Body of pancreas (tissue), 4 donors: Measurements from ENCODE around the gene EXOC3. TPM values are rescaled to one million over a fixed set of nuclear protein-coding genes. Genes with fewer than 3 reads are reported as not detected.

Experiments used
- ATAC-seq: fragments of 150-250 bp; one replicate; pipeline ENCODE4 v1.9.1; 2016
- DNase-seq, 4 donors: peaks; one replicate each; pipeline ENCODE4 v3.0.0-alpha.2; 2019
- H3K27ac ChIP-seq, 4 donors: fragments of 200-600 bp; sonication (generic); 1 replicate in 3 of 4; 2 replicates in 1 of 4; pipeline versions ENCODE4 v1.5.1 to v1.6.1; 2016 to 2019; ENCODE audit warnings: mild to moderate bottlenecking in 1 of 4, mixed read lengths in 1 of 4, moderate library complexity in 1 of 4
- H3K27me3 ChIP-seq, 2 donors: fragments of 200-600 bp; sonication (generic); one replicate each; pipeline ENCODE4 v1.6.0; 2016; ENCODE audit warnings: mild to moderate bottlenecking in 1 of 2
- H3K36me3 ChIP-seq, 2 donors: fragments of 200-600 bp; sonication (generic); replicated peaks in 1 of 2; 2 replicates each; pipeline ENCODE4 v1.5.1; 2016; ENCODE audit warnings: low read depth in 2 of 2; ENCODE audit not compliant: insufficient read depth in 1 of 2
- H3K4me1 ChIP-seq: fragments of 200-600 bp; sonication (generic); one replicate; pipeline ENCODE4 v1.6.0; 2016
- H3K4me3 ChIP-seq, 2 donors: fragments of 200-600 bp; sonication (generic); 1 replicate in 1 of 2; 2 replicates in 1 of 2; pipeline ENCODE4 v1.5.1; 2016 to 2019
- H3K9me3 ChIP-seq, 3 donors: fragments of 200-600 bp; sonication (generic); 1 replicate in 2 of 3; 2 replicates in 1 of 3; pipeline ENCODE4 v1.5.1; 2016
- POLR2A ChIP-seq, 3 donors: fragments of 450-650 bp; IDR thresholded peaks; one replicate each; pipeline ENCODE4 v1.6.1; 2016; ENCODE audit warnings: antibody characterized with exemption in 3 of 3, mild to moderate bottlenecking in 2 of 3
- whole genome bisulfite sequencing, 2 donors: methylation state at CpG; one replicate each; pipeline ENCODE4 v1.1.5; 2017; 5-methylcytosine and 5-hydroxymethylcytosine counted together
- intact Hi-C: fragments of 100-400 bp; cut with DNase I; formaldehyde crosslinking; loops from one replicate; pipeline ENCODE4 v1.15.1; 2023
- total RNA-seq, 2 donors: library from RNA; depleted of rRNA; stranded (reverse); fragments of >200 nt; gene quantifications; one replicate each; pipeline ENCODE4 v1.1.0, GENCODE V29; 2016
- TF ChIP-seq, protein P1 (sequence below), 7 experiments: fragments of 450-650 bp in 4 of 7; fragments of 200-600 bp in 3 of 7; sonication (generic) in 3 of 7; IDR thresholded peaks; one replicate each; pipeline ENCODE4 v1.5.1; 2016 to 2019; ENCODE audit warnings: antibody characterized with exemption in 7 of 7

The EXOC3 gene
- total RNA-seq, 2 donors from 2014 or later: 32.2 to 79.1 TPM

DNA sequence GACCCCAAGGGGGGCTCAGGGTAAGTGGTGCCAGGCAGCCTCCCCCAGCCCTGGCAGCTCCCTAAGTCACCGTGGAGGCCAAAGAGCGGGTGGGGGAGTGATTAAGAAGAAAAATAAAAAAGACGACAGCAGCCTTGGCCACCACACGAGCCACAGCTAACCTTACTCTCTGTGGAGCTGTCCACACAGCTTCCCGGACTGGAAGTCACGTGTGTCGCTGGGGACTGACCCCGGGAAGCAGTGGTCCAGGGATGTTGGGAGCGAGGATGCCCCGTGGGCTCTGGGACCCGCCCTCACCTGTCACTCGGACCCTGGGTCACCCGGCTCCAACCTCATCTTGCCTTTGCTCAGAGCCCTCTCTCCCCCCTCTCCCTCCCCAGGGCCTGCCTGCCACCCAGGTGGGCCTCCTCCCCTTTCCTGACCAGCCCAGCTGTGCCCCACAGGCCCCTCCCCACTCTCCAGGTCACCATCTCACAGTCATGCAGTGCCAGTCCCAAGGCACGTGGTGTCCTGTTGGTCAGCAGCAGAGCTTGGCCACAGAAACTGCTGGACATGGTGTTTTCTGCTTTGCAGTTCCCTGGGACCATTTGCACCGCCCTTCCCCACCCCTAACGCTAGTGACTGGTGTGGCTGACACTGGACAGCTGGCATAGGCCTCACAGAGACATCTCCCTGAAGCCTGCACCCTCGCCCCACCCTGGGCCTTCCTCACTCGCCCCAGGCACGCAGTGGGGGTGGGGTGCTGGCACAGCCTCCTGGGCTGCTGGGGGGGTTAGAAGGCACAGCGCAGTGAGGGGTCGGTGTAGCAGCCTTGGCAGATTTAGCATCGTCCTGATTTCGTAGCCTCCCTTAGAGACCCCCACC, 9.8 kb upstream of the EXOC3 start:
- H3K27ac ChIP-seq: no peak overlapping the region
- H3K36me3 ChIP-seq: no peaks in the 10 kb centered on the region
- no peak overlapping the region for H3K4me3 ChIP-seq
- 58 to 67% methylated on average over 11 to 23 of the region's 23 CpGs for WGBS, 2 donors
- no peaks in the 10 kb centered on the region for H3K4me1 ChIP-seq
- H3K27me3 ChIP-seq: no peaks in the 10 kb centered on the region
- ATAC-seq: no peak
- intact Hi-C loops: no loop called here
- no peak for DNase-seq
- TF ChIP-seq, protein P1, sequence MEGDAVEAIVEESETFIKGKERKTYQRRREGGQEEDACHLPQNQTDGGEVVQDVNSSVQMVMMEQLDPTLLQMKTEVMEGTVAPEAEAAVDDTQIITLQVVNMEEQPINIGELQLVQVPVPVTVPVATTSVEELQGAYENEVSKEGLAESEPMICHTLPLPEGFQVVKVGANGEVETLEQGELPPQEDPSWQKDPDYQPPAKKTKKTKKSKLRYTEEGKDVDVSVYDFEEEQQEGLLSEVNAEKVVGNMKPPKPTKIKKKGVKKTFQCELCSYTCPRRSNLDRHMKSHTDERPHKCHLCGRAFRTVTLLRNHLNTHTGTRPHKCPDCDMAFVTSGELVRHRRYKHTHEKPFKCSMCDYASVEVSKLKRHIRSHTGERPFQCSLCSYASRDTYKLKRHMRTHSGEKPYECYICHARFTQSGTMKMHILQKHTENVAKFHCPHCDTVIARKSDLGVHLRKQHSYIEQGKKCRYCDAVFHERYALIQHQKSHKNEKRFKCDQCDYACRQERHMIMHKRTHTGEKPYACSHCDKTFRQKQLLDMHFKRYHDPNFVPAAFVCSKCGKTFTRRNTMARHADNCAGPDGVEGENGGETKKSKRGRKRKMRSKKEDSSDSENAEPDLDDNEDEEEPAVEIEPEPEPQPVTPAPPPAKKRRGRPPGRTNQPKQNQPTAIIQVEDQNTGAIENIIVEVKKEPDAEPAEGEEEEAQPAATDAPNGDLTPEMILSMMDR (IDR thresholded peaks at IDR 0.05): no peak
- TF ChIP-seq POLR2A (IDR thresholded peaks at IDR 0.05): no peak
- H3K9me3 ChIP-seq: no peaks in the 10 kb centered on the region

DNA sequence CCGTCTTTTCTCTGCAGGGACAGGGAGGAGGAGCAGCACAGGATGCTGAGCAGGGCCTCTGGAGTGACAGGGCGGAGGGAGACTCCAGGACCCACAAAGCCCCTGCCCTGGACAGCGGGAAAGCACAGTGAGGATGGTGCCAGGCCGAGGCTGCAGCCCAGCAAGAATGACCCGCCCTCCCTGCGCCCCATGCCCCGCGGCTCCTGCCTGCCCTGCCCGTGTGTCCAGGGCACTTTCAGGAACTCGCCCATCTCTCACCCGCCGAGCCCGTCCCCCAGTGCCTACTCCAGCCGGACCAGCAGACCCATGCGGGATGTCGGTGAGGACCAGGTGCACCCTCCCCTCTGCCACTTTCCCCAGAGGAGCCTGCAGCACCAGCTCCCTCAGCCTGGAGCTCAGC, 9.1 kb upstream of the EXOC3 start:
- Histone ChIP-seq H3K27me3 (no peaks in the 10 kb centered on the region), H3K4me3 (no peak overlapping the region), H3K36me3 (no peaks in the 10 kb centered on the region), H3K4me1 (no peaks in the 10 kb centered on the region), H3K9me3 (no peaks in the 10 kb centered on the region), H3K27ac (no peak overlapping the region)
- intact Hi-C loops: no loop called here
- TF ChIP-seq, protein P1 (IDR thresholded peaks at IDR 0.05): no peak
- TF ChIP-seq POLR2A (IDR thresholded peaks at IDR 0.05): no peak
- DNase-seq (no peak), ATAC-seq (no peak)
- 76% methylated on average over 16 of the region's 16 CpGs; no CpG with 5 or more reads in 1 of the 2 donors for WGBS, 2 donors

DNA sequence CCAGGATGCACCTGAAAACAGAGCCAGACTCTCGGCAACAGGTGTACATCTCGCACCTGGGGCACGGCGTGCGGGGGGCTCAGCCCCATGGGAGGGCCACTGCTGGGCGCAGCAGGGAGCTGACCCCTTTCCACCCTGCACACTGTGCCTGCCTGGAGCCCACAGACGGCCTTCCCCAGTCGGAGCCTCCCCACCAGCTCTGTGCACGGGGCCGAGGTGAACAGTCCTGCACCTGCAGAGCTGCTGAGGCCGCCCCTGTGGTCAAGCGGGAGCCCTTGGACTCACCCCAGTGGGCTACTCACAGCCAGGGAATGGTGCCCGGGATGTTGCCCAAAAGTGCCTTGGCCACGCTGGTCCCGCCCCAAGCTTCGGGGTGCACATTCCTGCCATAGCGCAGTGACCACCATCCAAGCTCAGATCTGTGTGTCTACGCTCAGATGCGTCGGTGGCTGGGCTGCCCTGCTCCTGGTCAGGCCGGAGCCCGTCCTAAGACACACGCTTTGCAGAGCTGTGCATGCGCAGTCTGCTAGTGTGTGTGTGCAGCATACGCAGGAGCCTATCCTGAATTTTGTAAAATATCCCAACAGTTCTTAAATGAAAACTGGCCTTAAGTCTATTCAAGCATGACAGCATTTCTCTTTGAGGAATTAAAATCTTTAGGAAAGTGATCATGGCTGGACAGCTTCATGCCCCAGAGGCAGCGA, 8.4 kb upstream of the EXOC3 start:
- Histone ChIP-seq H3K36me3 (no peaks in the 10 kb centered on the region), H3K27me3 (no peaks in the 10 kb centered on the region), H3K9me3 (no peaks in the 10 kb centered on the region), H3K27ac (no peak overlapping the region), H3K4me1 (no peaks in the 10 kb centered on the region), H3K4me3 (no peak overlapping the region)
- 65 to 78% methylated on average over 22 to 26 of the region's 26 CpGs for WGBS, 2 donors
- no peak for ATAC-seq
- no peak for DNase-seq
- TF ChIP-seq POLR2A (IDR thresholded peaks at IDR 0.05): no peak
- TF ChIP-seq, protein P1 (IDR thresholded peaks at IDR 0.05): no peak
- intact Hi-C loops: no loop called here

DNA sequence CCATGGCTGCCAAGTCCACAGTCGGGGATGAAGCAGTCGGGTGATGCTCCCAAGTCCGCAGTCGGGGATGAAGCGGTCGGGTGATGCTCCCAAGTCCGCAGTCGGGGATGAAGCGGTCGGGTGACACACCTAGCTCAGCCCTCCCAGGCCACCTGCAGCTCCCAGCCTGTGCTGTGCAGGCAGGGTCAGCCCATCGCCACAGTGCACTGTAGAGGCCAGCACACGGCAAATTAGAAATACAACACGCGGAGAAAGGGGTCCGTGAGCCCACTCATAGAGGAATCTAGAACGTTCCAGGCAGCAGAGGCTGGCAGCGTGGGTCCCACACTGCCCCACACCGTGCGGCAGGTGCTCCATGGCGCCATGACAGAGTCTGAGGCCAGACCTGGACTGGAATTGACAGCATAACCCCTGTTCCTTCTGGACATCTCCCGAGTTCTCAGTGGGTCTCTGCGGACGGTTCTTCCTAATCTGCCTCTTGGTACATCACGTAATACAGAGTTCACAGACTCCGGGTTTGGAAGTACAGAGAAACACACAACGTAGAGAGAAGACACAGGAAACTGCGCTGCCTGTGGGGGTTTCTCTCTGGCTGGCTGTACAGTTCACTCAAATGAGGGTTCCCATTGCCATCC, 7.7 kb upstream of the EXOC3 start:
- no peak for DNase-seq
- H3K27me3 ChIP-seq: no peaks in the 10 kb centered on the region
- H3K9me3 ChIP-seq: no peaks in the 10 kb centered on the region

More for the DNA sequence above, 7.7 kb upstream of the EXOC3 start:
- Histone ChIP-seq H3K36me3 (no peaks in the 10 kb centered on the region), H3K4me3 (no peak overlapping the region), H3K4me1 (no peaks in the 10 kb centered on the region), H3K27ac (no peak overlapping the region)
- WGBS, 2 donors: 66 to 73% methylated on average over 24 to 27 of the region's 27 CpGs
- TF ChIP-seq, protein P1 (IDR thresholded peaks at IDR 0.05): no peak
- no peak for TF ChIP-seq POLR2A (IDR thresholded peaks at IDR 0.05)
- ATAC-seq: no peak
- intact Hi-C loops: no loop called here
